HG03045 (cell line): Measurements from ENCODE around the gene DEK.
"Not testable (repeated sequence)": the region's sequence is repeated elsewhere in the genome, so short reads cannot be mapped to it uniquely, and the experiment has no call there.

Experiments
- ATAC-seq: cut with Tn5 transposase; IDR thresholded peaks from one replicate; pipeline ENCODE4 v1.9.1; 2021; ENCODE audit warnings: mild to moderate bottlenecking, moderate library complexity; ENCODE audit not compliant: unreplicated experiment

Gene DEK, protein sequence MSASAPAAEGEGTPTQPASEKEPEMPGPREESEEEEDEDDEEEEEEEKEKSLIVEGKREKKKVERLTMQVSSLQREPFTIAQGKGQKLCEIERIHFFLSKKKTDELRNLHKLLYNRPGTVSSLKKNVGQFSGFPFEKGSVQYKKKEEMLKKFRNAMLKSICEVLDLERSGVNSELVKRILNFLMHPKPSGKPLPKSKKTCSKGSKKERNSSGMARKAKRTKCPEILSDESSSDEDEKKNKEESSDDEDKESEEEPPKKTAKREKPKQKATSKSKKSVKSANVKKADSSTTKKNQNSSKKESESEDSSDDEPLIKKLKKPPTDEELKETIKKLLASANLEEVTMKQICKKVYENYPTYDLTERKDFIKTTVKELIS

DNA sequence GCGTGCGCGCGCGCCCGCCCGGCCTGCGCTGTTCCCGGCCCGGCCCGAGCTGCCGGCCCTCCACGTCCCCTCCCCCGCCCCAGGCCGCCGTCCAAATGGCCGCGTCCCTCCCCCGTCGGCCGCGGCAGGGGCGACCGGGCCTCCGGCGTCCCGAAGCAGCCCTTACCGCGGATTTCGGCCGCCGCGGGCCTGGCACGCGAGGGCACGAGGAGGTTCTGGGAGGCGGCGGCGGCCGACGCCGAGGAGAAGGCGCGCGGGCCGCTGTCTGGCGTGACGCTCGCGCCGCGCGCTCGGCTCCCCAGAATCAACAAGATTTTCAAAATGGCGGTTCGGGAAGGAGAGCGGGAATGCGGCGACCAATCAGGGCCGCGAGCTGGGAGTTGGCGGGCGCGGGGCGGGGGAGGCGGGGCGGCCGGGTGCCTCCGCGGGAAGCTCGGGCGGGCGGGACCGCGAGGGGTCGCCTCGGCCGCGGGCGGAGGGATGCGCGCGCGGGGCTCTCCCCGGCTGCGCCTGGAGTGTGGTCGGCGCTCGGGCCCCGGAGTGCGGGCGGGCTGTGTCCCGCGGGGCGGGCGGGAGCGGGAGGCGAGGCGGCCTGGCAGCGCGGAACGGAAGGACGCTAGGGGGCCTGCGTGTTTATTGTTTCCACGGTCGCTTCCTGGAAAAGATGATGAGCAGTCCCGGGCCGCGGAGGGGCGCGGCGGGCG lies at the start of gene DEK:
Gene DEK (minus strand): TSS at position 312 of the 704 bp plus-strand sequence. CDS start 543 bp downstream, outside the sequence.
- ATAC-seq: peak; percentile 36

DNA sequence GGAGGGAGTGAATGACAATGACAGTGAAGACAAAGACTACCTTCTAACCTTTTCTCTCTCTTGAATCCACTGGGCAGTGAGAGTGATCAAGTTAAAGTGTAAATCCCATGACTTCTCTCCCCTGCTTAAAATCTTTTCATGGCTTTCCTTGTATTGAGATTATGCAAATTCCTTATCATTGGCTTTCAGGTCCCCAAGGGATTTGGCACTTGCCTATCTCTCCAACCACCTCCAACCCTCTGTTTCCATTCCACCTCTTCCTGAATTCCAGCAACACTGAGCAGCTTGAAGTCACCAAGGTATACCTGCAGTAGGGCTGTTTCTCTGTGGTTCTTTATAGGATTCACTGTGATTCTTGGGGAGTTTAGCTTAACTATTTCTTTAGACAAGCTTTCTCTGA lies 48.0 kb upstream of the DEK start:
- ATAC-seq: no peak

DNA sequence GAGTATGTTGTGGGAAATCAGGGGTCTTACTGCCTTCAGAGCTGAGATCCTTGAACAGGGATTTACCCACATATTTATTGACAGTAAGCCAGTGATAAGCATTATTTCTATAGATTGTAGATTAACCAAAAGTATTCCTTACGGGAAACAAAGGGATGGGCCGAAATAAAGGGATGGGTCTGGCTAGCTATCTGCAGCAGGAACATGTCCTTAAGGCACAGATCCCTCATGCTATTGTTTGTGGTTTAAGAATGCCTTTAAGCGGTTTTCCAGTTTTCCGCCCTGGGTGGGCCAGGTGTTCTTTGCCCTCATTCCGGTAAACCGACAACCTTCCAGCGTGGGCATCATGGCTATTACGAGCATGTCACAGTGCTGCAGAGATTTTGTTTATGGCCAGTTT lies 45.7 kb upstream of the DEK start:
- ATAC-seq: not testable (repeated sequence)

DNA sequence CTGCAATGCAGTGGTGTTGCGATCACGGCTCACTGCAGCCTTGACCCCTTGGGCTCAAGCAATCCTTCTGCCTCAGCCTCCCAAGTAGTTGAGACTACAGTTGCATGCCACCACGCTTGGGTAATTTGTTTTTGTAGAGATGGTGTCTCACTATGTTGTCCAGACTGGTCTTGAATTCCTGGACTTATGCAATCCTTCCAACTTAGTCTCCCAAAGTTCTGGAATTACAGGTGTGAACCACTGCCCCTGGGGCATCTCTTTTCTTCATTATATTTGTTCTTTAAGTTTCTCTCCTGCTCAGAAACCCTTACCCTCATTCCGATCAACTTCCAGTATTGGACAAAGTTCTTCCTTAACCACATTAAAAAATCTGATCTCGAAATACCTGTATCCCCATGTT lies 44.7 kb upstream of the DEK start:
- ATAC-seq: no peak

DNA sequence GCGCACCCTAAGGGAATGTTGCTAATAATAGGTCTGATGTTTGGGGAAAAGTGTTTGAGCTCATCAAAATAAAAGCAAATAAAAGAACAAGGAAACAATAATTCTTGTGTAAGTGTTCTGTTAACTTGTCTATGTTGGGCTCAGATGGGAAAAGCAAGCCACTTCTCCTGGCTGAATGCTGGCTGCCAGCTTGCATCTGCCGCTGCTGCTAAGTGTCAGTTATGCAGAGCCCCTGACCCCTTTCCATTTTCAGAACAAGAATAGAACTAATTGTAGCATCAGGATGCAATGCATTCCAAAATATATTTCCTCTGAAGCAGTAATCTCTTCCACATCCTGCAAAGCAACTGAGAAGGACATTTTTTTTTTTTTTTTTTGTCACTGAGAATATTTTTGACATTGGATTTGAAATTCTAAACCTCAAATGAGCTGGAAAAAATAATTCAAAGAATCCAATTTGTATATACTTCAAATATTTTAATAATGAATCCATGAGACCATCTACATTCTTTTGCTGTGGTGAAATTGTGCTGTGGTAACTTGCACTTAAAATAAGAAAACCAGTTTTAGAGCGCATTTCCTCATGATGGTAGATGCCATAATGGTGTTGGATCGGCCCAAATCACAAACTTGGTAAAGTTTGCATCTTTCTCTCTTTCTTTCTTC lies 43.9 kb upstream of the DEK start:
- no peak for ATAC-seq

DNA sequence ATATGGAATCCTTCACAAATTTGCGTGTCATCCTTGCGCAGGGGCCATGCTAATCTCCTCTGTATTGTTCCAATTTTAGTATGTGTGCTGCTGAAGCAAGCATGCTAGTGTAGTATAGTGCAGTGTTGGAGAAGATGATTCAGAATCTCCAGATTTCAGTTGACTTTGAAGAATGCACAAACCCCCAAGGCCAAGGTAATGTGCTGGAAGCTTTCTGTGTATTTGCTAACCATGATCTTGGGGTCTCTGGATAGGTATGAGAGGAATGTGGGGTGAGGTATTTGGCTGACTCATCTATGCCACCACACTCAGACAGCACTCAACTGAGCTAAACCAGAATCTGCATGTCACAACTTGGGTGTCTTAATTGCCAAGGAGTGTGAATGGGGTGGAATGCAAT lies 42.6 kb upstream of the DEK start:
- ATAC-seq: no peak

DNA sequence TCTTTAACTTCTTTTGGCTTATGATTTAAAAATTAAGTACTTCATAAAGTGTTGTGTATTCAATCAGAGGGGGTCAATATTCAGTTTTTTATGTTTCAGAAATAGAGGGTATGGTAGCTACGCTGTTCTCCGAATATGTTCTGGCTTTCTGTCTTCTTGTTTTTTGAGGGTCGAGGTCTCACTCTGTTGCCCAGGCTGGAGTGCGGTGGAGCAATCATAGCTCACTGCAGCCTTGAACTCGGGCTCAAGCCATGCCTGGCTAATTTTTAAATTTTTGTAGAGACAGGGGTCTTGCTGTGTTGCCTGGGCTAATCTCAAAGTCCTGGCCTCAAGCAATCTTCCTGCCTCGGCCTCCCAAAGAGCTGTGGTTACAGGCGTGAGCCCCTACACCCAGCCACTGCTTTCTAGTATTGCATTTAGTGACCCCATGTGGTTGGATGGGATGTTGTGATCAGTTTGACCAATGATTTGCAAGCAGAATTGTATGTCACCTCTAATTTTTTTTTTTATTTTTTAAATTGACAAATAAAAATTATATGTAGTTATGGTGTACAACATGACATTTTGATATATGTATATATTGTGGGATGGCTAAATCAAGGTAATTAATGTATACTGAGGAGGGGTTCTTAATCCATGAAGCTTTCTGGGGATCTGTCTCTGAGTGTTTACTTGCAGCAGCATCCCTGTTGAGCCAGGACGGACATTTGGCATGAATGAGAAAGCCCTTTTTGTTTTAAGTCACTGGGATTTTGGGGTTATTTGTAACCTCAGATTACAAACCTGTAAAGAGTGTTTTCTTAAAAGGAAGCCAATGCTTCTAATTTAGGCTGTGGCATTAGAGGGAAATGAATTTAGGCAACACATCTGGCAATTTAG lies 38.5 kb upstream of the DEK start:
- ATAC-seq: no peak

DNA sequence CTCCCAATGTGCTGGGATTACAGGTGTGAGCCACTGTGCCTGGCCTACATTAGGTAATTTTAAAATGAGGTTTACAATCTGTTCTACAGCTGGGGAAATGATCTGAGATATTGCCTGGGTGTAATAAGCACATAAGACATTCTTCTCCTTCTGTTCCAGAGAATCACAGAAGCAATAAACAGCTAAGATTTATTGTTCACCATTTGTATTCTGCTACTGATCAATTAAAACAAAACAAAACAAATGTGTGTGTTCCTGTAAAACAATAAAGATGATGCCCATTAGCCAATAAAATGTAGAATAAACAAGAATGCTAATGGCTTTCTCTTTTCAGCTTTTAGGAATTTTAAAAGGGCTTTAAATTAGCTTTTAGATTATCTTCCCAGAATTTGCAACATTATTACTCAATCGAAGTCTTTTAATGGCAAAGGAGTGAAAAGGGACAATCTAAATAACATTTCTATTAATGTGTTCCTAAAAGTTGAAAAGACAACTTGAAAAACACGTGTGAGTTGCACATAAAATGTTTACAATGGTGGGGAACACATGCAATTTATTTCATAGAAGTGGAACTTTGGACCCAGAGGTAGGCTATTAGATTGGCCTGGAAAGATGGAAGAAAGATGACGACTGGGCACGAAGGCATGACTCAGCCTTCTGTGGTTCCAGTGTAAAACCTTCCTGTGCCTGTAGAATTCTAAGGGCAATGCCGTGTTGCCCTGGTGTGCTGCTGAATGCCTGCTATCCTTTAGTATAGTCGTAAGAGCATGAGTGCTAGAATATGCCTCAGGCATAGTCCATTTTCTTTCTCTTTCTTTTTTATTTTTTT lies 29.0 kb upstream of the DEK start:
- ATAC-seq: no peak

DNA sequence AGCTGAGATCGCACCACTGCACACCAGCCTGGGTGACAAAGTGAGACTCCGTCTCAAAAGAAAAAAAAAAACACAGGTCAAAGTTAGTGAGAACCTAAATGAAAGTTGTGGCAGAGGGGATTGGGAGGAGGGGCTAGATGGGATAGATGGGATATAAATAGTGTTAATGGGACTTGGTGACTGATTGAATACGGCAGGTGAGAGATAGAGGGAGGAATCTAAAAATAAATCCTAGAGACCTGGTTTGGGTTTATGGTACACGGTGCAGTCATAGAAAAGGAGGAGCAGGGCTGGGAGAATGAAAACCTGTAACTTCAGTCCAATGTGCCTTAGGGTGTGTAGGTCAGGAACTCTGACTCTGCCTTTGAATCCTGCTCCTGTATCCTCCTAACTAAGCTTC lies 25.0 kb upstream of the DEK start:
- ATAC-seq: no peak

DNA sequence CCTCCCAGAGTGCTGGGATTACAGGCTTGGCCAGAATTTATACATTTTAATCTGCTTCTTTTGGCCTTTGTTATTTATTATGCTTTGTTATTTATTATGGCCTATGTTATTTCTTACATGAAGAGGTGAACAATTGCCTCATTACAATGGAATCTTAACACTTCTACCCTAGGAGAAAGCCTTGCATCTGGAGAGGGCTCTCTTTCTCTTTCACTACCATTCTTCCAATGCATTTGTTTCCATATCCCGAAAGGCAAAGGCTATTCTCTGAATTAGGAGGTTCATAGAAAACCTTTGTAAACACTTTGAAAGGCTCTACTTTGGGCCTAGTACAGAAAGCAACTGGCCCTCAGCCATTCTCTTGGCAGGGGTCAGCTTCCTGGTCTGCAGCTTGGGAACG lies 19.9 kb upstream of the DEK start:
- ATAC-seq: no peak

DNA sequence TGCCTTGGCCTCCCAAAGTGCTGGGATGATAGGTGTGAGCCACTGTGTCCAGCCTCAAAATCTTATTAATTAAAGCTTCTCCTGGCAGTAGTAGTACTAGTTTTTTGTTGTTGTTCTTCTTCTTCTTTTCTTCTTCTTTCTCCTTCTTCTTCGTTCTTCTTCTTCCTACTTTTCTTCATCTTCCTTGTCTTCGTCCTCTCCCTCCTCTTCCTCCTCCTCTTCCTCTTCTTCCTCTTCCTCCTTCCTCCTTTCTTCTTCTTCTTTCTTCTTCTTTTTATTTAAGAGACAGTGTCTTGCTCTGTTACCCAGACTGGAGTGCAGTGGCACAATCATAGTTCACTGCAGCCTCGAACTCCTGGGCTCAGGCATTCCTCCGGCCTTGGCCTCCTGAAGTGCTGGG lies 17.2 kb upstream of the DEK start:
- no peak for ATAC-seq

DNA sequence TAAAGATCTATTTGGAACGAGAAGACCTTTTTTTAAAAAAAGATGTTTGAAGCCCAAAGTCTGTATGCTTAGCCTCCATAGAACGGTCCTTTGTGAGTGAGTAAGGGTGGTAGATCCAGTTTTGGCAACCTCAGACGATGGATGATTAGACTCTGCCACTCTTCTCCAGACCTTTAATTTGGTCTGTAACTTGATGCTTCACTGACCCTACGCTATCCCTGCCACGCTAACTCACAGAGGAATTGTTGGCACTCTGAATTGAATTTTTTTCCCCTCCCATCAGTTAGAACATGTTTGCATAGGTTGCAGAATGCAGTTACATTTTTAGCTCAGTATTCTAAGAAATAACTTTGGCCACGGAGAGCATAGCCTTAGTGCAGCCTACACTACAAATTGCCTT lies 15.8 kb upstream of the DEK start:
- no peak for ATAC-seq

DNA sequence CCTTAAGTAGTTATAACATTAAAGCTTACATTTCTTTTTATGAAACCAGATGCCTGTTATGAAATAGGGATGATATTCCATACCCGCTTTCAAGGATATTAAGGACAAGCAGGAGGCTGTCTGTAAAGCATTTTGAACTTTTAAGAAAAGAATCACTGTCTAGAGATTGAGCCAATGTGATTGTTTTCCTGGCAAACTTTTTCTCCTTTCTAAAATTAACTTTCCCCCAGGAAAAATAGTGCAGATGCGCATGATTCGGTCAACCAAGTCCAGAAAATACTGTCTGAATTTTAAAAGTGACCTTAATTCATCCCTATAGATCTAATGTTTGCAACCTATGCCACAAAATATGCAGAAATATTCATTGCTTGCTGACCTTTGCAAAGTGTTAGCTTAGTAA lies 15.1 kb upstream of the DEK start:
- no peak for ATAC-seq

DNA sequence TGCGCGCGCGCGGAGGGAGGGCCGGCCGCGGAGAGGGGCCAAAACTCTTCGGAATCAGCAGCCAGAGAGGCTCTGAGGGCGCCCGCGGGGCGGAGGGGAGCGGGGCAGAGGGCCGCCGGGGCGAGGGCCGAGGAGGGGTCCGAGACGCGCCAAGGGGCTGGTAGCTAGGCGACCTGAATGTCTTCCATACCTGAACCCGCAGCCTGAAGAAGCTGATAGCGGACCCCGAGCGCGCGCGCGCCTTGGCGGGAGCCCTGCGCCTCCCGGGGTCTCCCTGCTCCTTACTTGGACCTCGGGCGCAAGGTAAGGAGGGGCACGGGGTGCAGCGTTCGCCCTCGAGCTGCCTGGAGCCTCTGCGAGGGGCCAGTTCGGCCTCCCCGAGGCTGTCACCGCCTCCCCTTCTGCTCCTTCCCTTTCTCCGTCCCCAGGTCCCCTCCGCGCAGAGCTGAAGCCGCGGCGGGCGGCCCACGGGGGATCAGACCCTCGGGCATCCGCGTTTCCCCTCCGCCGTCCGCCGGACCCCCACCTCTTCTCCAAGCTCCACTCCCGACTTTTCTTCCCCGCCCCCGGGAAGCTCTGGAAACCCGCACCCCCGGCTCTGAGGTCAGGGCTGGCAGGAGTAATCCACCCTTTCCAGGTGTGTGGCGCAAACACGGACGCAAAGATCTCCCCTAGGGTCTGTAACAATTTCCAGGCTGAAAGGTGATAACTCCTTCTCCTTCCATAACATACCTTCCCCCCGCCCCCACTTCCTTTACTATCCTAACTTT lies 13.1 kb upstream of the DEK start:
- no peak for ATAC-seq

DNA sequence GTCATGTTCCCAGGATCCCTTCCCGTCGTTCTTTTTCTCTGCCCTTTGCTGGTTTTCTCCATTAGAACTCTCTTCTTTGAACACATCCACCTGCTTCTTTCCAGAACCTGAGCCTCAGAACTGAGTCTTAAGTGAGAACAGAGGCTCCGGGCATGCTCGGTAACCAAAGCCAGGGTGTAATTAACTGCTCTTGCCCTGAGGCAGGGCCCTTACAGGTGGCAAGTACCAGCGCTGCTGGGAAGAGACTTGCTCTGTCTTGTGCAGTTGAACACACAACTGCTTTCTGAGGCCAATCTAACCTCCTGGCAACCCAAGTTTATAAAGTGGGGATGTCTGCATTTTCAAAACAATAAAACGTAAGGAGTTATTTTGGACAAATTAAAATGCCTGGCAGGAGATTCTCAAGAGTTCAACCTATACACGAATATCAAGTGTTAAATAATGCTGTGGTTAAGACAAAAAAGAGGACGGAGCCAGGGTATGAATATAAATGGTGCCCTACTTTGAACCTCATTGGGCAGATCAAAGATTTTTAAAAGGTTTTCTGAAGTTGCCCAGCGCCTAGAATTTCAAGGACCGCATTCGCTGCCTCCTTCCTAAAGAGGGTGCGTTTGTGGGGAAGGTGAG lies 12.4 kb upstream of the DEK start:
- ATAC-seq: no peak

DNA sequence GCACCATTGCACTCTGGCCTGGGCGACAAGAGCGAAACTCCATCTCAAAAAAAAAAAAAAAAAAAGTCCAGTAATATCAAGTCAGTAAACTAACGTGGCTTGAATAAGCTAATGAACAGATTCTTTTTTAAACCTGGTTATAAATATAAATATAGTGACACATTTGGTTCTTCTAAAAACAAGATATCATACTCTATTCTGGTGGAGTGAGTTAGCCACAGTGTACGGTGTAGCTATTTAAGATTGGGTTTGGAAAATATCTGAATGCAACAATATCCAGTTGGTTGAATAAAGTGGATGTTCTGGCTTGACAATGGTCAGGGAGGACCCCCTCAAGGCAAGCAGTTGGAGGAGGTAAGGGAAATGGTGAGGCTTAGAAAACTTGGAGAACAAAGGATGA lies 5.9 kb upstream of the DEK start:
- no peak for ATAC-seq

DNA sequence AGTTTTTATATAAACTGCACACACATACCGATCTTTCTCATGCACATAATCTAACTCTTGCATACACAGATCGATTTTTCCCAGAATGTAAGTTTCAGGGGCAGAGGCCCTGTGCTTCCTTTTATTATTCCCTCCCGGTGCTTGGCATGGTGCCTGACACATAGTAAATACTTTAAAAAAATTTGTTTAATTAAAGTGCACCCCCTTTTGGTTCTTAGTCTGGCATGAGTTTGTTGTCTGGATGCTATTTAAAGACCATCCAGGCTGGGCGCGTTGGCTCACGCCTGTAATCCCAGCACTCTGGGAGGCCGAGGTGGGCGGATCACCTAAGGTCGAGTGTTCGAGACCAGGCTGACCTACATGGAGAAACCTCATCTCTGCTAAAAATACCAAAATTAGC lies 5.4 kb upstream of the DEK start:
- ATAC-seq: no peak

DNA sequence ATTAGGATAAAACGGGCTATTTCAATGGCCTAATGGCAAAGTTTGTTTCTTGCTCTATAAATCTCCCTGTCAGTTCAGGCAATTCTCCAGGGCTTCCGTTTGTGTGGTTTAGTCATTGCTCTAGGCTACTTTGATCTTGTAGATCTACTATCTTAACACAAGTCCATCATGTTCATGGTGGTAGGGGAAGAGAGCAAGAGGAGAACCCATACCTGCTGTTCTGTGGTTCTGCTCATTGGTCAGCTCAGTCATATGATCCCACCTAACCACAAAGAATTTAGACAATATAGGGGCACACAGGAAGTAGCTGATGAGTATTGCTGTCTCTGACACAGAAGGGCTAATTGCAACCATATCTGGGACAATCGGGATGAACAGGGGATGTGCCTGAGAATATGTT lies 4.9 kb upstream of the DEK start:
- no peak for ATAC-seq

DNA sequence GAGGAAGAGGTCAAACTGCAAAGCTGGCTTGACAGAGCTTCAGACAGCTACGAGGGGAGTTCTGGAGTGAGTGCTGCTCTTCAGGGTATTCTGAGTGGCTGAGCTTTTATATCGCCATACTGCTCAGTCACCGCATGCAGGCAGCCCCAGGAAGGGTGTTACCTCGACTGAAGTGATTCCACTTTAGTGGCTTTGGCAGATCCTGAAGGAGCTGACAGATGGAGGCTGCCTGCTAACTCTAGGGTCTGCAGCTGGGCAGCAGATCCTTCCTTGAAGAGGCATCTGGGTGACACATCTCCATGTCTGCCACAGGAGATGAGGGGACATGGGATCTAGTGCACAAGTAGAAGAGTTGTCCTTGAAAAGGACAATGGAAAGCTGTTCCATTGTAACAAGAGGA lies 3.7 kb upstream of the DEK start:
- no peak for ATAC-seq
